ENCODE data around the gene KHSRP.
A peak's percentile ranks its signal among the peaks of the same experiment; 100 is the strongest.

KHSRP gene

GRCh38 chr19:6392221-6393073 is 32.2 kb downstream of the KHSRP start:
- no peak for DNase-seq (ENCODE audit: low spot score)

GRCh38 chr19:6387372-6387771 is 37.2 kb downstream of the KHSRP start:
- DNase-seq (ENCODE audit: low spot score): no peak

- no peak for DNase-seq (ENCODE audit: low spot score)
These were observed 40.2 kb downstream of the KHSRP start for GRCh38 chr19:6384381-6384780.

- no peak for DNase-seq (ENCODE audit: low spot score)
These were observed 41.4 kb downstream of the KHSRP start for GRCh38 chr19:6383188-6383587.

GRCh38 chr19:6381030-6381750 is 43.4 kb downstream of the KHSRP start:
- DNase-seq (ENCODE audit: low spot score): no peak

DNA sequence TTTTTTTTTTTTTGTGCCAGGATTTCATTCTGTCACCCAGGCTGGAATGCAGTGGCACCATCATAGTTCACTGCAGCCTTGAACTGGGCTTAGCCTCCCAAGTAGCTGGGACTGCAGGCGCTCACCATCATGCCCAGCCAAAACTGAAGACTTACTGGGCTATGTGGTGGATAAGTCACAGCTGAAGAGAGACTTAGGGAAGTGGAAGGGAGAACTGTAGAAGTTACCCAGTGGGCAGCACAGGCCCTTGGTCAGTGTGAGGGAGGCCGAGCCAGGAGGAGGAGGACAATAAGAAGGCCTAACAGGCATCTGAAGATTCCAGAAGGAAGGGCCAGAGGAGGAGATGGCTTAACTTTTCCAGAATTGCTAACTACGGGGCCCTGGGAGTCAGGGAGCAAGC is 44.9 kb downstream of the KHSRP start:
- no peak for DNase-seq (ENCODE audit: low spot score)

DNA sequence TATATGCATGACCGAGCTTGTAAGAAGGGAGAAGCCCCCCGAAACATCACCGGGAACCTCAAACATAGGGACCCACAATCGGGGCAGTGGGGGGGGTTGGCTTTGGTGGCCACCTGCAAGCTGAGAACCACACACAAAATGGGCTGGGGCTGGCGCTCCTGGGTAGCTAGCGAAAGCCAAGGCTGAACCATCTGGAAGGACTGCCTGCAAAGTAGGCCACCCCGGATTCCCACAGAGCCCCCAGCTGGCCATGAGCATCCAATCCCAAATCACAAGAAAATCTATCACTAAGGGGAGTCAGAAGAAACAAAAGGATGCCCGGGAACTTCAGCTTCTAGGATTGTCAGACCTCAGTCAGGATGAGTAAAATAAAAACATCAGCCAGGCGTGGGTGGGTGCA is 46.1 kb downstream of the KHSRP start:
- DNase-seq (ENCODE audit: low spot score): no peak

DNA sequence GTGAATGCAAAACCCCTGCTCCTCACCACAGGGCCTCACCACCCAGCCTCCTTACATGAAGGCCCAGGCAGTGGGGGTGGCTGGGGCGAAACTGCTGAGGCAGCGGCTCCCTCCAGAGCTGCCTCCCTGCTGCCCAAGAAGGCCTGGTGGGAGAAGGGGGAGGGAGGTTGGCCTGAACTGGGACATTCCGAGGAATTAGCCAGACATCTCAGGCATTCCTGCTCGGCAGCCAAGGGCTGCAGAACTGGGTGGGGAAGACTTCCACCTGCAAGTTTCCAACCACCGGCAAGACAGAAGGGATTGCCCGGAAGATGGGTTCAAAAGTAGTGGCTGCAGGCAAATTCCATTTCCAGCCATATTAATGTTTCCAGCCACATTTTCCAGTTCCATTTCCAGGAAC is 46.6 kb downstream of the KHSRP start:
- DNase-seq (ENCODE audit: low spot score): peak; percentile 76

- DNase-seq (ENCODE audit: low spot score): no peak
These were observed 48.0 kb downstream of the KHSRP start for GRCh38 chr19:6376512-6377190.

DNA sequence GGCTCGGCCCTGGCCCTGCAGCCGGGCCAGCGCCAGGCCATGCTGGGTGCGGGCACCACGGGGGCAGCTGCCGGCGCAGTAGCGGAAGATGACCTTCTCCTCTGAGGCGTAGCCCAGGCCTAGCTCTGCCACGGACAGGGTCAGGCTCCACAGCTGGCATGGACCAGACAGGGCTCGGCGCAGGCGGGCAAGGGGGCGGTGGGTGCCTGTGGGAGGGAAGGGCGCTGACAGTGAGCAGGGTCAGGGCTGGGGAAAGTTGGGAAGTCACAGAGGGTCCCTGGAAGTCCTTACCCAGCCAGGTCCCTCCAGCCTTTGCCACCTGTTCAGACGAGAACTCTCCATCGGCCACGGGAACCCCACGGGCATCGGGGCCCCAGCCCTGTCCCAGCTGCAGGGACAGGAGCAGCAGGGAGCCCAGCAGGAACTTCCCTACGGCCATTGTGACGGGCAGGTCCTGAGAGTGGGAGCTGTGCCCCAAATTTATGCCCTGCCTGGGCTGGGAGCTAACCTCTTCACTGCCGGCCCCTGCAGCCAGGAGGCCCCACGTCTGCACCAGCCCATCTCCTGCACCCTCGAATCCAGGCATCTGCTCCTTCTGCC is 49.1 kb downstream of the KHSRP start, which contains the start of gene PSPN:
Gene PSPN (minus strand): TSS at position 523 of the 600 bp plus-strand sequence. CDS start 84 bp downstream, at position 439.
- DNase-seq (ENCODE audit: low spot score): no peak

DNA sequence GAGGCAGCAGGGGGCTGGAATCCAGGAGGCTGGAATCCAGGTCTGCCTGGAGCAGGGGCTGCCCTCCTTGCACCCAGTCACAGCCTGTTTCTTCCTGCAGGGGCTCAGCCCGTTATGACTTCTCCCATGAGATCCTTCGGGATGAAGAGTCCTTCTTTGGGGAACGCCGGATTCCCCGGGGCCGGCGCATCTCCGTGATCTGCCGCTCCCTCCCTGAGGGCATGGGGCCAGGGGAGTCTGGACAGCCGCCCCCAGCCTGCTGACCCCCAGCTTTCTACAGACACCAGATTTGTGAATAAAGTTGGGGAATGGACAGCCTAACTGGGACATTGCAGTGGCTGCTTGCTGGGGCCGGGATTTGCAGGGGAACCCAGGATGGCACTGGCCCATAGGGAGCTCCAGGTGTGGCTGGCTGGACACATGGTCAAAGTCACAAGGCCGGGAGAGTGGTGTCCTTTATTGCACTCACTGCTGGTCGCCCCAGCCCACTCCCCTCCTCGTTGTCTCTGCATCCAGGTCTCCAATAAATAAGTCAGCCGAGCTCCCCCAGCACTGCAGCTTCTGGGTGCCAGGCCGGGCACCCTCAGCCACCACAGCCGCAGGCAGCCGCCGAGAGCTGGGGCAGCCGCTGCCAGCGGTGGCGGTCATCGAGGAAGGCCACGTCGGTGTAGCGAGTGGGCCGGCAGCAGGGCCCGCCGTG is 49.8 kb downstream of the KHSRP start:
- no peak for DNase-seq (ENCODE audit: low spot score)

DNA sequence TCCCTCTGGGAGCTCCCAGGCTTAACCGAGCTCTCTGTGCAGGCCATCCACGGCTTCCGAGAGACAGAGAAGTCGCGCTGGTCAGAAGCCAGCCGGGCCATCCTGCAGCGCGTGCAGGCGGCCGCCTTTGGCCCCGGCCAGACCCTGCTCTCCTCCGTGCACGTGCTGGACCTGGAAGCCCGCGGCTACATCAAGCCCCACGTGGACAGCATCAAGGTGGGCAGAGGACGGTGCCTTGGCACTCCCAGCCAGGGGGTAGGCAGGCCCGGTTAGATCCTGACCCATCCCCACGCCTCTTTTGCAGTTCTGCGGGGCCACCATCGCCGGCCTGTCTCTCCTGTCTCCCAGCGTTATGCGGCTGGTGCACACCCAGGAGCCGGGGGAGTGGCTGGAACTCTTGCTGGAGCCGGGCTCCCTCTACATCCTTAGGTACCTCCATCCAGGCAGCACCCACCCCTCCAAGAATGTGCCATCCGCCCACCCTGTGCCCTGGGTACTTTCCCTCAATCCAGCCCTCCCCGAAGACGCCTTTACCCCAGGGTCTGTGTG is 50.4 kb downstream of the KHSRP start:
- DNase-seq (ENCODE audit: low spot score): no peak

- DNase-seq (ENCODE audit: low spot score): no peak
These were observed 50.9 kb downstream of the KHSRP start for GRCh38 chr19:6373813-6374108.

GRCh38 chr19:6373096-6373812 is 51.4 kb downstream of the KHSRP start:
- peak; percentile 97 for DNase-seq (ENCODE audit: low spot score)

DNA sequence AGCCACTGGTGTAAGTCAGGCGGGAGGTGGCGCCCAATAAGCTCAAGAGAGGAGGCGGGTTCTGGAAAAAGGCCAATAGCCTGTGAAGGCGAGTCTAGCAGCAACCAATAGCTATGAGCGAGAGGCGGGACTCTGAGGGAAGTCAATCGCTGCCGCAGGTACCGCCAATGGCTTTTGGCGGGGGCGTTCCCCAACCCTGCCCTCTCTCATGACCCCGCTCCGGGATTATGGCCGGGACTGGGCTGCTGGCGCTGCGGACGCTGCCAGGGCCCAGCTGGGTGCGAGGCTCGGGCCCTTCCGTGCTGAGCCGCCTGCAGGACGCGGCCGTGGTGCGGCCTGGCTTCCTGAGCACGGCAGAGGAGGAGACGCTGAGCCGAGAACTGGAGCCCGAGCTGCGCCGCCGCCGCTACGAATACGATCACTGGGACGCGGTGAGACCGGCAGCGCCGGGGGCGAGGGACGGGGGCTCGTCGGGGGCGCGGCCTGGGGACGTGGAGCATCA is 52.0 kb downstream of the KHSRP start, which contains the start of gene ALKBH7:
Gene ALKBH7 (plus strand): TSS at position 201 of the 502 bp plus-strand sequence. CDS start 27 bp downstream, at position 228.
- peak; percentile 96 for DNase-seq (ENCODE audit: low spot score)

DNA sequence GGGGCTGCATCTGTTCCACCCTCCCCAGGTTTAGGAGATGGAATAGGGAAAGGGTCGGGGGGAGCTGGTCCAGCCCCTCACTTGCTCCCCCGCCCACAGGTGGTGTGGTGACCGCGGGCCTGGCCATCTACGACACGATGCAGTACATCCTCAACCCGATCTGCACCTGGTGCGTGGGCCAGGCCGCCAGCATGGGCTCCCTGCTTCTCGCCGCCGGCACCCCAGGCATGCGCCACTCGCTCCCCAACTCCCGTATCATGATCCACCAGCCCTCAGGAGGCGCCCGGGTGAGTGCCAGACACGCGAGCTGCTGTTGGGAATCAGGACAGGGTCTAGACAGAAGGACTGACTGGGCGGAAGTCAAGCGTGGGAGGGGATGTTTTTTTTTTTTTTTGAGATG is 60.3 kb downstream of the KHSRP start:
- no peak for DNase-seq (ENCODE audit: low spot score)

Data from AG20443 (cell line).